K562 (cell line): ENCODE results near the gene P4HB. TPM values are rescaled to one million over a fixed set of nuclear protein-coding genes. Genes with fewer than 3 reads are reported as not detected.

Source experiments
- ATAC-seq: fragments of 200-7000 bp; cut with Tn5 transposase; 3 replicates; pipeline ENCODE4 v1.9.1; 2020; ENCODE audit warnings: moderate library complexity
- BruUV-seq: library from RNA; stranded (reverse); fragments of 400-500 nt; replicated peaks from 2 replicates; lab custom pipeline; 2021; lab: Mats Ljungman, UMichigan
- CTCF ChIA-PET: fragments of 300-600 bp; formaldehyde crosslinking; extraction: SDS; loops from one replicate; lab custom pipeline; 2021; ENCODE audit warnings: low intra/inter-chr PET ratio; lab: Yijun Ruan, JAX
- POLR2A ChIA-PET: fragments of 300-600, 350-650 bp; sonication (Branson Sonifier 250); formaldehyde crosslinking; extraction: SDS; loops from one replicate; lab custom pipeline; 2021; ENCODE audit warnings: antibody characterized with exemption, inconsistent platforms; lab: Yijun Ruan, JAX
- DNase-seq, 4 experiments: peaks; one replicate each; pipeline versions ENCODE4 v3.0.0 to v3.0.0-alpha.2; 2011 to 2018; ENCODE audit warnings: low spot score in 3 of 4, mixed read lengths in 3 of 4; ENCODE audit errors: extremely low read depth in 1 of 4
- FAIRE-seq: peaks from 2 replicates; lab custom pipeline; 2011; peaks lifted over from hg19 to GRCh38; lab: Jason Lieb, UNC
- H2AFZ ChIP-seq: 2 replicates; pipeline ENCODE4 v1.6.0; 2011; ENCODE audit warnings: low read depth, low read length, control low read depth, inconsistent platforms
- H3K27ac ChIP-seq: fragments of 200-600 bp; 3 replicates; pipeline ENCODE4 v1.8.0; 2011; ENCODE audit warnings: low read depth, mild to moderate bottlenecking, control low read depth, inconsistent platforms, low read length, moderate library complexity, mixed read lengths; ENCODE audit errors: extremely low read depth
- H3K27me3 ChIP-seq, 2 experiments: fragments of 300-600 bp in 1 of 2; 2 replicates in 1 of 2; 3 replicates in 1 of 2; pipeline versions ENCODE4 v1.6.0 to v1.8.0; 2011; ENCODE audit warnings: inconsistent platforms in 2 of 2, low read length in 2 of 2, mild to moderate bottlenecking in 1 of 2, mixed read lengths in 1 of 2, moderate library complexity in 1 of 2; ENCODE audit not compliant: control insufficient read depth in 2 of 2, insufficient read depth in 2 of 2
- H3K36me3 ChIP-seq: fragments of 300-600 bp; 3 replicates; pipeline ENCODE4 v1.8.0; 2011; ENCODE audit warnings: mild to moderate bottlenecking, low read length, inconsistent platforms; ENCODE audit not compliant: control insufficient read depth, insufficient read depth
- H3K4me1 ChIP-seq, 2 experiments: fragments of 200-600 bp in 1 of 2; replicated peaks in 1 of 2; 2 replicates in 1 of 2; 3 replicates in 1 of 2; pipeline versions ENCODE4 v1.5.1 to v1.8.0; 2011; ENCODE audit warnings: inconsistent platforms in 2 of 2, low read length in 2 of 2, mild to moderate bottlenecking in 1 of 2, mixed read lengths in 1 of 2, moderate library complexity in 1 of 2; ENCODE audit not compliant: control insufficient read depth in 2 of 2, insufficient read depth in 2 of 2
- H3K4me2 ChIP-seq: 2 replicates; pipeline ENCODE4 v1.6.1; 2011; ENCODE audit warnings: low read length, control low read depth, inconsistent platforms, mixed read lengths; ENCODE audit not compliant: insufficient read depth
- H3K4me3 ChIP-seq: fragments of 200-600 bp; sonication (generic), shearing (Covaris generic); 2 replicates; pipeline ENCODE4 v1.5.1; 2016; ENCODE audit warnings: control low read depth, inconsistent platforms
- H3K79me2 ChIP-seq: fragments of 200-600 bp; 3 replicates; pipeline ENCODE4 v1.8.0; 2011; ENCODE audit warnings: low read length, inconsistent platforms; ENCODE audit not compliant: control insufficient read depth, insufficient read depth
- H3K9ac ChIP-seq, 2 experiments: 2 replicates each; pipeline versions ENCODE4 v1.6.0 to v1.6.1; 2011; ENCODE audit warnings: low read depth in 2 of 2, low read length in 2 of 2, control low read depth in 1 of 2, inconsistent platforms in 1 of 2, mild to moderate bottlenecking in 1 of 2, mixed read lengths in 1 of 2; ENCODE audit not compliant: insufficient read depth in 1 of 2
- H3K9me1 ChIP-seq: one replicate; pipeline ENCODE4 v1.6.0; 2011; ENCODE audit warnings: inconsistent platforms, mild to moderate bottlenecking, low read length, moderate library complexity; ENCODE audit not compliant: control insufficient read depth, insufficient read depth
- H3K9me3 ChIP-seq: replicated peaks from 2 replicates; pipeline ENCODE4 v1.5.1; 2011; ENCODE audit warnings: low read depth, low read length, inconsistent platforms; ENCODE audit not compliant: control insufficient read depth, insufficient read depth
- H4K20me1 ChIP-seq: replicated peaks from 2 replicates; pipeline ENCODE4 v1.6.1; 2011; ENCODE audit warnings: low read length, inconsistent platforms, mixed read lengths; ENCODE audit not compliant: control insufficient read depth, insufficient read depth
- ELK3 ChIP-seq: fragments of 450-650 bp; formaldehyde crosslinking; IDR thresholded peaks from 2 replicates; pipeline ENCODE4 v1.4.0; 2020; ENCODE audit warnings: mild to moderate bottlenecking
- EP300 ChIP-seq: IDR thresholded peaks from 2 replicates; pipeline ENCODE4 v1.6.1; 2012; ENCODE audit warnings: low read length, improper control_type of control experiment
- EP400 ChIP-seq: fragments of 450-650 bp; IDR thresholded peaks from 2 replicates; pipeline ENCODE4 v1.6.1; 2017; ENCODE audit warnings: antibody characterized with exemption, mild to moderate bottlenecking, moderate library complexity
- IFI16 ChIP-seq: fragments of 250-450 bp; sonication (Bioruptor Pico); IDR thresholded peaks from 2 replicates; pipeline ENCODE4 v2.1.2; 2022; ENCODE audit warnings: mild to moderate bottlenecking, inconsistent platforms
- TCF7 ChIP-seq: sonication (generic); IDR thresholded peaks from 2 replicates; pipeline ENCODE4 v1.6.1; 2016; ENCODE audit warnings: antibody characterized with exemption, borderline replicate concordance
- THRB ChIP-seq: fragments of 450-650 bp; formaldehyde crosslinking; conservative IDR thresholded peaks from 2 replicates; pipeline ENCODE4 v1.4.0; 2022; ENCODE audit warnings: mild to moderate bottlenecking, missing genetic modification characterization
- ZBTB2 ChIP-seq: fragments of 450-650 bp; IDR thresholded peaks from 2 replicates; pipeline ENCODE4 v1.6.1; 2016; ENCODE audit warnings: antibody characterized with exemption
- ZNF395 ChIP-seq: fragments of 200-800 bp; sonication (Bioruptor generic); IDR thresholded peaks from 2 replicates; pipeline ENCODE4 v1.6.1; 2017; ENCODE audit warnings: missing genetic modification characterization, missing compliant biosample characterization
- ZNF609 ChIP-seq: sonication (generic); formaldehyde crosslinking; IDR thresholded peaks from 2 replicates; pipeline ENCODE4 v1.8.1; 2023; ENCODE audit warnings: missing genetic modification reagents, mild to moderate bottlenecking, borderline replicate concordance
- WGBS: fragments of 100-300 bp; shearing (Covaris generic); methylation state at CpG from one replicate; pipeline ENCODE4 v1.1.6; 2016; ENCODE audit warnings: low coverage, mixed read lengths; ENCODE audit not compliant: insufficient coverage; ENCODE audit errors: missing lambda C conversion rate; 5-methylcytosine and 5-hydroxymethylcytosine counted together
- in situ Hi-C: fragments of 300-500 bp; cut with MboI; formaldehyde crosslinking; loops from 4 replicates; pipeline ENCODE4 v1.15.0; 2018; ENCODE audit warnings: inconsistent platforms, mixed read lengths
- intact Hi-C: fragments of 100-400 bp; cut with micrococcal nuclease; formaldehyde crosslinking; loops from 2 replicates; pipeline ENCODE4 v1.14.2; 2022
- polyA plus RNA-seq, 8 experiments: library from polyadenylated mRNA; depleted of rRNA in 4 of 8; stranded (reverse) in 5 of 8; unstranded in 3 of 8; fragments of >200 nt; fragmentation: Nextera tagmentation in 2 of 8; fragmentation: Illumina TruSeq in 1 of 8; extraction: Ambion mirVana in 2 of 8; extraction: Trizol in 1 of 8; gene quantifications; 2 replicates each; pipeline versions ENCODE4 v1.2.1 to v1.2.3, GENCODE V29; 2011 to 2014; ENCODE audit warnings: inconsistent platforms in 1 of 8, missing spikeins in 1 of 8
- total RNA-seq, 7 experiments: library from RNA; depleted of rRNA in 6 of 7; stranded (reverse); fragments of >200 nt in 6 of 7; fragmentation: Illumina TruSeq in 2 of 7; extraction: Trizol in 2 of 7; gene quantifications; 2 replicates each; pipeline versions ENCODE4 v1.2.1 to v1.2.3, GENCODE V29; 2011 to 2021; ENCODE audit warnings: low replicate concordance in 1 of 7

Gene P4HB
- total and polyA plus RNA-seq, 9 of the 15 experiments (the other 6 are each of a cell fraction or from before 2014, with no cell fraction given), result 4.4 to 645 (median 325) TPM

- TF ChIP-seq IFI16 (no peak), ELK3 (no peak), EP400 (no peak), THRB (no peak), EP300 (no peak), TCF7 (no peak)
- TF ChIP-seq, all 486 proteins: peak for 0
Measured at GRCh38 chr17:81839301-81839700, 21.0 kb downstream of the P4HB start (continued).

- POLR2A ChIA-PET, result interaction anchor here (0.6 to 8.0 kb wide), 2 partner anchors 15 to 274 kb away, joined by 3 to 85 read pairs; no protein-coding TSS in a partner anchor
- 30% methylated on average over 15 of the region's 17 CpGs for WGBS
- TF ChIP-seq ZBTB2 (no peak), ZNF609 (CRISPR knock-in tag) (no peak), ZNF395 (no peak)
Measured at GRCh38 chr17:81838753-81839255, 21.5 kb downstream of the P4HB start.

More at GRCh38 chr17:81838753-81839255, 21.5 kb downstream of the P4HB start:
- intact Hi-C loops (no loop called here), in situ Hi-C loops (no loop called here)
- Histone ChIP-seq H3K4me2 (no peak overlapping the region; the same call in 1 of the 2 replicates), H3K36me3 (peaks cover 12% of the 10 kb centered on the region; the same call in 2 of the 3 replicates), H3K9me3 (no peaks in the 10 kb centered on the region), H3K79me2 (peaks cover 9% of the 10 kb centered on the region; the same call in 2 of the 3 replicates), H3K9me1 (no peaks in the 10 kb centered on the region), H2AFZ (peak overlapping the region; percentile 73), H3K4me3 (no peak overlapping the region), H3K27me3 (no peaks in the 10 kb centered on the region), H4K20me1 (peaks cover 12% of the 10 kb centered on the region), H3K9ac (peak overlapping the region in 1 of 2 experiments; percentile 89; a peak in 2 of 4 replicates), H3K27ac (no peak overlapping the region), H3K4me1 (peaks cover 14 to 59% of the 10 kb centered on the region in 2 experiments; a peak in 4 of 5 replicates)
- no peak for DNase-seq
- BruUV-seq, result no TSS peak
- FAIRE-seq, result peak; percentile 32
- CTCF ChIA-PET, result no interaction called here
- ATAC-seq, result no peak
